ENCODE measurements around the gene MYO3B.
"Not testable (repeated sequence)": the region's sequence is repeated elsewhere in the genome, so short reads cannot be mapped to it uniquely, and the experiment has no call there.

MYO3B gene

DNA sequence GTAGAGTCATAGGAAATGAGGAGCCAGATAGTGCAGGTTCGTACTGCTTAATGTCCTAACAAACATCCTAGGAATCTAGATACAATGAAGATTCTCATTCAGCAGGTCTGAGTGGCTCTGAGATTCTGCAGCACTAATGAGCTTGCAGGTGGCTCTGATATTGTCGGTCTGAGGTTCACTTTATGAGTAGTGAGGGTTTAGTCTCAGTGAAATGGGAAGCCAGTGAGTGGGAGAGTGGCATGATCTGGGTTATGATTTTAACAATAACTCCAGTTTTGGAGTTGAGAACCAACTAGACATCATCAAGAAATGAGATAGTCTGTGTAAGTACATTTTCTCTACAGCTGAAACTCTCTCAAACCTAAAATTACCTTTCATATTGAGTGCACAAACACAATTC, 370.4 kb downstream of the MYO3B start:
- ATAC-seq (replicated peaks), result no peak
- Mint-ChIP-seq H3K4me1 (ENCODE audit: low read depth in 2 of 2) (no peaks in the 10 kb centered on the region), H3K9me3 (peaks cover 1 to 9% of the 10 kb centered on the region in 2 donors), H3K27ac (no peak overlapping the region), H3K27me3 (peaks cover 0 to 14% of the 10 kb centered on the region in 2 donors), H3K4me3 (no peak overlapping the region), H3K36me3 (ENCODE audit: insufficient read depth) (no peaks in the 10 kb centered on the region)
- no peak for DNase-seq

DNA sequence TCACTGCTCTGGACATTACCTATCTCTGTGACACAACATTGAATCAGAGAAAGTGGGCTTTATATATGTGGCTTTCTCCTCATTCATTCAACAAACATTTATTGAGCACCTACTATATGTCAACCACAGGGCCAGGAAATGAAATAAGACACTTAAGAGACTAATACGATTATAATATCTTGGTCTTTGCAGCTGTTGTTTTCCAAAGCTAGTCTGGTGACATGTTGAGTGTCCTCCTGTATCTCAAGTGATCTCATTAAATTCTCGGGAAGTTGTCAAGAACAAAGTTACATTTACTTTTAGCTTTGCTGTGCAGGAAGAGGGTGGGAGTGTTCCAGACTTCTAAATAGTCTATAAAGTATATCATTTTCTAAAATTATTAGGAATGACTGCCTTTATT, 372.6 kb downstream of the MYO3B start:
- no peak overlapping the region for H3K4me3 Mint-ChIP-seq
- ATAC-seq (replicated peaks), result no peak

DNA sequence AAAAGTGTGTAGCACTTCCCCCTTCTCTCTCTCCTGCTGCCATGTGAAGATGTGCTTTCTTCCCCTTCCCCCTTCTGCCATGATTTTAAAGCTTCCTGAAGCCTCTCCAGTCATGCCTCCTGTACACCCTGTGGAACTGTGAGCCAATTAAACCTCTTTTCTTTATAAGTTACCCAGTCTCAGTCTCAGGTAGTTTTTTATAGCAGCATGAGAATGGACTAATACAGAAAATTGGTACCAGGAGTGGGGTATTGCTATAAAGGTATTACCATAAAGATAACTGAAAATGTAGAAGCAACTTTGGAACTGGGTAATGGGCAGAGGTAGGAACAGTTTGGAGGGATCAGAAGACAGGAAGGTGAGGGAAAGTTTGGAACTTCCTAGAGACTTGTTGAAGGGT, 374.0 kb downstream of the MYO3B start:
- DNase-seq; ATAC-seq (replicated peaks); H3K9me3 Mint-ChIP-seq; H3K27me3 Mint-ChIP-seq; H3K36me3 Mint-ChIP-seq (ENCODE audit: insufficient read depth); H3K4me3 Mint-ChIP-seq; H3K4me1 Mint-ChIP-seq (ENCODE audit: low read depth in 2 of 2); H3K27ac Mint-ChIP-seq: not testable (repeated sequence)

More for the DNA sequence above, 372.6 kb downstream of the MYO3B start:
- peaks cover 0 to 13% of the 10 kb centered on the region in 2 donors for H3K27me3 Mint-ChIP-seq
- no peak overlapping the region for H3K27ac Mint-ChIP-seq
- peaks cover 1 to 9% of the 10 kb centered on the region in 2 donors for H3K9me3 Mint-ChIP-seq
- DNase-seq, result no peak
- H3K4me1 Mint-ChIP-seq (ENCODE audit: low read depth in 2 of 2), result no peaks in the 10 kb centered on the region
- H3K36me3 Mint-ChIP-seq (ENCODE audit: insufficient read depth), result no peaks in the 10 kb centered on the region

DNA sequence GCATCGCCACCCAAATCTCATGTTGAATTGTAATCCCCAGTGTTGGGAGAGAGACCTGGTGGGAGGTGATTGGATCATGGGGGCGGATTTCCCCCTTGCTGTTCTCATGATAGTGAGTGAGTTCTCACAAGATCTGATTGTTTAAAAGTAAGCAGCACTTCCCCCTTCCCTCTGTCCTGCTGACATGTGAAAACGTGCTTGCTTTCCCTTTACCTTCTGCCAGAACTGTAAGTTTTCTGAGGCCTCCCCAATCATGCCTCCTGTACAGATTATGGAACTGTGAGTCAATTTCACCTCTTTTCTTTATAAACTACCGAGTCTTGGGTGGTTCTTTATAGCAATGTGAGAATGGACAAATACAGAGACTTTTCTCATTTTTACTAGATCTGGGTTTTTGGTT, 375.8 kb downstream of the MYO3B start:
- DNase-seq, result no peak
- no peak for ATAC-seq (replicated peaks)
- H3K4me3 Mint-ChIP-seq, result no peak overlapping the region
- H3K27ac Mint-ChIP-seq, result no peak overlapping the region
- H3K9me3 Mint-ChIP-seq, result peaks cover 1 to 9% of the 10 kb centered on the region in 2 donors
- H3K36me3 Mint-ChIP-seq (ENCODE audit: insufficient read depth), result no peaks in the 10 kb centered on the region
- peaks cover 0 to 9% of the 10 kb centered on the region in 2 donors for H3K27me3 Mint-ChIP-seq
- H3K4me1 Mint-ChIP-seq (ENCODE audit: low read depth in 2 of 2), result no peaks in the 10 kb centered on the region

DNA sequence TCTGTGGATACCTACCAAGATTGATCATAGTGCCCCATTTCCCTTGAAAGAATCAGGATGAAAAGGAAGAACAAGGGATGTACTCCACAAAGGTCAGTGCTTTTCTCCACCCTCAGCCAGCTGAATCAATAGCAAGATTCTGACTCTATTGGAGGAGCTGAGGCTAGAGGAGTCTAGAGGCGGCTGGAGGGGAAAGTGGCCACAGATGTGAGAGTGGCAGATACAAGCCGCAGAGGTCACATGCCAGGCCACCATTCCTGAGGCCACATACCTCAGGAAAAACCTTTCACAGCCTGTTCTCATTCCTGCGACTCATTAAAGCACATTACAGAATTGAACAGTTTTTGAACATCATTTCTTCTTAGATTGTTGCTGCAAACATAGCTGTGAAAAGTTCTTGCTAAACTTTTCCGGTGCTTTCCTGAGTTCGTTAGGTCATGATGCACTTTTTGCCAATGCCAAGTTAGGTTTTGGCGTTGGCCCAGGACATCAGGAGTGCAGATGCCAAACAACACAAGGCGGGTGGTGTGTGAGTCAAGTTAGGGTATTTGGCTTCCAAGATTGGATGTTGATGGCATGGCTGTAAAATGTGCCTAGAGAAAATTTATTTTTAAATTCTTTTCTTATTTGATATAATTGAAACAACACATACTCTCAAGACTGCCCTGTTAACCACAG, 376.5 kb downstream of the MYO3B start:
- H3K36me3 Mint-ChIP-seq (ENCODE audit: insufficient read depth), result no peaks in the 10 kb centered on the region
- no peak for DNase-seq
- H3K9me3 Mint-ChIP-seq, result peaks cover 1 to 9% of the 10 kb centered on the region in 2 donors
- H3K4me1 Mint-ChIP-seq (ENCODE audit: low read depth in 2 of 2), result no peaks in the 10 kb centered on the region
- no peak overlapping the region for H3K27ac Mint-ChIP-seq
- no peak overlapping the region for H3K4me3 Mint-ChIP-seq
- H3K27me3 Mint-ChIP-seq, result peaks cover 5 to 11% of the 10 kb centered on the region in 2 donors
- no peak for ATAC-seq (replicated peaks)

DNA sequence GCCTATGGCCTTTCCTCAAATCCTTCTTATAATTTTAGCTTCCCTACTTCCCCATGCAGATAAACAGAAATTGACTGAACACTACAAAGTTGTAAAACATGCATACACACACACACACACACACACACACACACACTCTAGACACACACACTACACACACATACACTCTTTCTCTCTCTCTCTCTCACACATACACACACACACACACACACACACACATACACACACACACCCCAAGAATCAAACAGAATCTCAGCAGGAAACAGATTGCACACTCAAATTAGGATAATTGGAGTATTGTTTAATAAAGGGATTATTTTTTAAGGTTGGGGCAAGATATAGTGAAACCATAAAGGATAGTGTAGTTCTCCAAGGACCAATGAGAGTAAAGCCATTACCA, 385.0 kb downstream of the MYO3B start:
- no peak overlapping the region for H3K4me3 Mint-ChIP-seq
- no peak for ATAC-seq (replicated peaks)
- H3K36me3 Mint-ChIP-seq (ENCODE audit: insufficient read depth), result no peaks in the 10 kb centered on the region
- H3K27ac Mint-ChIP-seq, result no peak overlapping the region
- H3K27me3 Mint-ChIP-seq, result peaks cover 23 to 30% of the 10 kb centered on the region in 2 donors
- H3K4me1 Mint-ChIP-seq (ENCODE audit: low read depth in 2 of 2), result no peaks in the 10 kb centered on the region
- no peaks in the 10 kb centered on the region for H3K9me3 Mint-ChIP-seq
- DNase-seq, result no peak

DNA sequence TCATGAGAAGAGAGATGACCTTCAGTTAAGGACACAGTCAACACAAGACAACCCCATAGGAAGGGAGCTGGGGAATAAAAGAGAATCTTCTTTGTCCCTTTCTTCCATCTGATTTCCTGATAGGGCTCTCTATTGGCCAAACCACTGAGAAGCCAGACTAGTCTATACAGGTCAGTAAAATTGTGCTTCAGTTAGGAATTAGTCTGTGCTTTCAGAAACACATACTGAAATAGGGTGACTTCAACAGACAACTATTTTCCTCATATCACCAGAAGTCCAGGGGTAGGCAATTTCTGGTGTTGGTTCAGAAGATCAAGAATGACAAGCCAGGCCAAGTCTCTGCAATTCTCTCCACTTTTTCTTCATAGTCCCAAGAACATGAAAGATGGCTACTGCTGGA, 385.5 kb downstream of the MYO3B start:
- no peaks in the 10 kb centered on the region for H3K4me1 Mint-ChIP-seq (ENCODE audit: low read depth in 2 of 2)
- DNase-seq (no peak), ATAC-seq (replicated peaks) (no peak)
- H3K9me3 Mint-ChIP-seq, result no peaks in the 10 kb centered on the region
- H3K27ac Mint-ChIP-seq, result no peak overlapping the region
- no peak overlapping the region for H3K4me3 Mint-ChIP-seq
- H3K36me3 Mint-ChIP-seq (ENCODE audit: insufficient read depth), result no peaks in the 10 kb centered on the region
- H3K27me3 Mint-ChIP-seq, result peaks cover 23 to 35% of the 10 kb centered on the region in 2 donors

DNA sequence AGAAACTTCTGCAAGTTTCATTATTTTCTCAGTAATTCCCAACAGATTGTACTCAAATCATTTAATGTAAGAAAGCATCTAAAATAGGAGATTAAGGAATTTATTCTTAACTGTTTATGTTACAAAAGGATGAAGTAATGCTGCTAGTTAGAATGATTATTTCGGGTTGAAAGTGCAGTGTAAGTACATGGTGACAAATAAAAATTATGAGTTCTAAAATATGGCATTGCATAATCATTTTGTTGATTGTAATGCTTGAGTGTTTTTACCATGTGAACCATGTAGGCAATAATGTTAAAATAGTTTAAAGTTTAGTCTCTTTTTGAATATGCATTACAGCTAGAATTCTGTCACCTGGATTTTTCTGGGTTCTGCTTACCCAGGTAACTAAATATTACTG, 388.2 kb downstream of the MYO3B start:
- DNase-seq, result no peak
- H3K9me3 Mint-ChIP-seq, result peaks cover 0 to under 1% of the 10 kb centered on the region in 2 donors
- no peak for ATAC-seq (replicated peaks)
- H3K27me3 Mint-ChIP-seq, result peaks cover 23 to 40% of the 10 kb centered on the region in 2 donors
- H3K27ac Mint-ChIP-seq, result no peak overlapping the region
- no peaks in the 10 kb centered on the region for H3K4me1 Mint-ChIP-seq (ENCODE audit: low read depth in 2 of 2)
- no peak overlapping the region for H3K4me3 Mint-ChIP-seq
- no peaks in the 10 kb centered on the region for H3K36me3 Mint-ChIP-seq (ENCODE audit: insufficient read depth)

DNA sequence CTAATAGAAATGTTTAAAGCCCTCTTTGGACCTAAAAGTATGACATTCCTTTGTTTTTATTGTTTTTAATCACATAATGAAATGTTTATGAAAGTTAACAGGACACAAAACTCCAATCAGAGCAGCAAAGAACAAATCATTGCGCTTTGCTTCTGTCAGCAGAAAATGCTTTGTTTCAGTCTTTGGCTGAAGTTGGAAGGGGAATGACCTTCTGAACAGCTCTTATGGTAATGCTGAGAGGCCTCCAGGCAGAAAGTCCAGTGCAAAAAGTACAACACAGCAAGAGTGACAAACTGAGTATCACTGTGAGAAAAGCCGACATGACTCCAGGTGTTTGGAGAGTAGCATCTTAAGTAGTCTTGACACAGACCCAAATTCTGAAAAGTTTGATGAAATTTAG, 389.5 kb downstream of the MYO3B start:
- Mint-ChIP-seq H3K27me3 (peaks cover 30 to 41% of the 10 kb centered on the region in 2 donors), H3K9me3 (peaks cover 0 to 2% of the 10 kb centered on the region in 2 donors), H3K4me1 (ENCODE audit: low read depth in 2 of 2) (no peaks in the 10 kb centered on the region), H3K4me3 (no peak overlapping the region), H3K27ac (no peak overlapping the region), H3K36me3 (ENCODE audit: insufficient read depth) (no peaks in the 10 kb centered on the region)
- no peak for ATAC-seq (replicated peaks)
- no peak for DNase-seq

DNA sequence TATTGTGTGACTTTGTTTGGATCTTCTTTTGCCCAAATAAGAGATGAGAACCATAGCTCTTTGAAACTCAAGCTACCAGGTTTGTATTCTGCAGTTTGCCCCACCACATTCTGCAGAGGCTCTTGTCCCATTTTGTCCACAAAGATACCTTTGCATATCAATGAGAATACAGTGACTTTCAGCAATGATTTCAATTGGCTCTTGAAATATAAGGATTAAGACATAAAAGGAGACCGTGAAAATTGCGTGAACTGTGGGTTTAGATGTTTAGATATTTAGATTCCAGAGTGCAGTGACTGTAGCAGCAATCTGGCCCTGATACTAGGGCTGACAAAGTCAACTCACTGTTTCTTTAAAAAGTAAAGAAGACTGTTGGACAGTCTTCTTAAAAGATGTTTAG, 390.6 kb downstream of the MYO3B start:
- peaks cover 0 to 2% of the 10 kb centered on the region in 2 donors for H3K9me3 Mint-ChIP-seq
- no peak overlapping the region for H3K4me3 Mint-ChIP-seq
- ATAC-seq (replicated peaks), result no peak
- no peak for DNase-seq
- H3K27ac Mint-ChIP-seq, result no peak overlapping the region
- H3K36me3 Mint-ChIP-seq (ENCODE audit: insufficient read depth), result no peaks in the 10 kb centered on the region
- H3K4me1 Mint-ChIP-seq (ENCODE audit: low read depth in 2 of 2), result no peaks in the 10 kb centered on the region
- H3K27me3 Mint-ChIP-seq, result peaks cover 30 to 32% of the 10 kb centered on the region in 2 donors

DNA sequence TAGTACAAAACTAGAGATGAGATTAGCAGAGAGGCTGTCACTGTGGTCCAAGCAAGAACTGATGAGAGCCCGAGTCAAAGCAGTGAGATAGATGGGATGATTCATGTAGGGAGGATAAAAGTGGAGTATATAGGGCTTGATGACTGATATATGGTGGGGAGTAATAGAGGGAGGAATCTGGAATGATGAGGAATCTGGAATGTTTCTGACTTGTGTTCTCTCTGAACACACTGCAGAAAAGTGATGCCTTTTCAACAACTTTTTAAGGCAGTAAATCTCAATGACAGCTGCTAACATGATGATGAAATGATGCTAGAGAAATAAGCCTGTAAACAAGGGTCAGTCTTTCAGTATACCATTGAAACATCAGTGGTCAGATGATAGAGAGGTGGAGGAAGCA, 393.7 kb downstream of the MYO3B start:
- Mint-ChIP-seq H3K9me3 (peaks cover 0 to 2% of the 10 kb centered on the region in 2 donors), H3K4me1 (ENCODE audit: low read depth in 2 of 2) (no peaks in the 10 kb centered on the region), H3K4me3 (no peak overlapping the region), H3K27me3 (peaks cover 30 to 37% of the 10 kb centered on the region in 2 donors), H3K27ac (no peak overlapping the region), H3K36me3 (ENCODE audit: insufficient read depth) (no peaks in the 10 kb centered on the region)
- no peak for DNase-seq
- no peak for ATAC-seq (replicated peaks)

DNA sequence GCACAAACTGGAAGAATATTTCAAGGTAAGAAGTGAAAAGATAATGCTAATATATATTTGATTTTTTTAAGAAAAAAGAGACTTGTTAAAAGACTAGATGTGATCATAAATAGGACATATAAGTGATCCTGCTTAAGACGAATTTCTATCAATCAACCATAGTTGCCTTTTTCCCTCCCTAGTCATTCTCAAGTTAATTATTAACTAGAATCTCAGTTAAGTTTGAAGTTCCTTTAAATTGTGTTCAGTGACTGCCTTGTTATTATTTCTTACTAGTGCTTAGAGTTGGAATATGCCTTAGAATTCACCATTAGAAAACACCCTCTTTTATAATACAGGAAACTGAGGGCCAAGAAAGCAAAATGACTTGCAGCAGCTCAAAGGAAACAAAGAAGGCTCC, 395.7 kb downstream of the MYO3B start:
- Mint-ChIP-seq H3K4me1 (ENCODE audit: low read depth in 2 of 2) (no peaks in the 10 kb centered on the region), H3K9me3 (peaks cover 0 to 2% of the 10 kb centered on the region in 2 donors), H3K27me3 (peaks cover 30% of the 10 kb centered on the region in 2 donors), H3K4me3 (no peak overlapping the region), H3K36me3 (ENCODE audit: insufficient read depth) (no peaks in the 10 kb centered on the region), H3K27ac (no peak overlapping the region)
- DNase-seq (no peak), ATAC-seq (replicated peaks) (no peak)

DNA sequence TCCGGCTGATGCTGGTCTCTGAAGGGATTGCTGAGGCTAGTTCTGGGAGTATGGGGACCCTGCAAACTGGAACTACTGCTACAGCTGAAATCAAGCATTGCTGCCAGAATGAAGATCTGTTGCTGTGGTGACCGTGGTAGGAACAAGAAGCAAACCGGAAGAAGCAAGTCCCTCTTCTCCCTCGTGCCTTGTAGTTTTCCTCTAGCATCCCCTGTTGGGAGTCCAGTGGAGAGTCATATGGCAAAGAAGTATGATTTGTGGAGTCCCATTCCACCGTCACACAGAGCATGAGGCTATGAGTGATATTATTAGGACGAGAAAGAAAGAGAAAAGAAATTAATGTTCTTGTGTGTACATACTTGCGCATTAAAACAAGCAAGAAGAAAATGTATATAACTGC, 398.3 kb downstream of the MYO3B start:
- no peak for DNase-seq
- ATAC-seq (replicated peaks), result no peak

DNA sequence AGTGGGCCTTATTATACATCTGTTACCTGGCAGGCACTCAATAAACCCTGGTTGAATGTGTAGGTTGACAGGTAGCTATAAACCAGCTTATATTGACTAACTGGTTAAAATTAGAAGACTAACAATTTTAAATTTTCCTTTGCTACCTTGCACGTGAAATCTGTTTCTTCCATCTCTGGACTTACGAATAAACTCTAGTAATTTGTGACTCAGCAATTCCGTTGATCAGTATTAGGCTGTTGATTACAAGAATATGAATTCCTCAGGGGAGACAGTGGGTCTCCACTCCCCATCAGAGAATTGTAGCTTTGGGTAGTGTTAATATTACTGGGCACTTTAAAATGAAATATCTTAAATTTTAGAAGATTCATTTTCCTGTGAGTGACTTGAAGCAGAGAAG, 399.4 kb downstream of the MYO3B start:
- no peak for ATAC-seq (replicated peaks)
- H3K4me3 Mint-ChIP-seq, result no peak overlapping the region
- peaks cover 0 to 6% of the 10 kb centered on the region in 2 donors for H3K27me3 Mint-ChIP-seq

More for the DNA sequence above, 398.3 kb downstream of the MYO3B start:
- no peak overlapping the region for H3K4me3 Mint-ChIP-seq
- no peak overlapping the region for H3K27ac Mint-ChIP-seq
- H3K27me3 Mint-ChIP-seq, result peaks cover 8 to 11% of the 10 kb centered on the region in 2 donors
- no peaks in the 10 kb centered on the region for H3K36me3 Mint-ChIP-seq (ENCODE audit: insufficient read depth)
- H3K9me3 Mint-ChIP-seq, result no peaks in the 10 kb centered on the region
- no peaks in the 10 kb centered on the region for H3K4me1 Mint-ChIP-seq (ENCODE audit: low read depth in 2 of 2)

More for the DNA sequence above, 399.4 kb downstream of the MYO3B start:
- Mint-ChIP-seq H3K27ac (no peak overlapping the region), H3K4me1 (ENCODE audit: low read depth in 2 of 2) (no peaks in the 10 kb centered on the region), H3K36me3 (ENCODE audit: insufficient read depth) (no peaks in the 10 kb centered on the region), H3K9me3 (no peaks in the 10 kb centered on the region)
- no peak for DNase-seq

Measured in effector memory CD8-positive, alpha-beta T cell (primary cell).